ENCODE results near the gene ABAT.

DNA sequence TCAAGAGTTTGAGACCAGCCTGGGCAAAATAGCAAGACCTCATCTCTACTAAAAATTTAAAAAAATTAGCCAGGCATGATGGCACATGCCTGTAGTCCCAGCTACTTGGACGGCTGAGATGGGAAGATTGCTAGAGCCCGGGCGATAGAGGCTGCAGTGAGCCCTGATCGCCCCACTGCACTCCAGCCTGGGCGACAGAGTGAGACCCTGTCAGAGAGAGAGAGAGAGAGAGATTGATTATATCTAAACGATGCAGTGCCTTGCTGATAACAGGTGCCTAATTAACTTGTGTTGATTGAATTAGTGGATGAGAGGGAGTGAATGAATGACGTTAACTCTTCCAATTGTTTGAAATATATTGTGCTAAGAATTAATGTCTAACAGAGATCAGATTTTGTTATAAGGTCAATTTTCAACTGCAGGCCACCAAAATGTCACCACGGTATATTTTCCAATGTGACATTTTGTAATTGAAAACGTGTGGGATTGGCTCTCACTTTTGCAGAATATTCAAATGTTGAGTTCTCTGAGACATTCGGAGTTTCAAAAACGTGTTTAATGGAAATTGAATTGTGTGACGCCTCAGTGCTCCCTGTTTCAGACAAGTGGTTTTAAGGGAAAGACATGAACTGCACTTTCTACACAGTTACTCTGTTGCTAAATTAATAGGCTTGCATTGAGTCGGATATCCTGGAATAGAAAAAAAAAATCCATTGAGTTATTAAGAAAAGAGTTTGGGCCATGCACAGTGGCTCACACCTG is 53.6 kb downstream of the ABAT start:
- no peak for TF ChIP-seq CTCF (IDR thresholded peaks at IDR 0.05; ENCODE audit: low read depth, low read length)
- no peak for TF ChIP-seq EZH2phosphoT487 (IDR thresholded peaks at IDR 0.05; ENCODE audit: low read depth)
